ENCODE results near the gene NANS.
"Not testable (repeated sequence)": the region's sequence is repeated elsewhere in the genome, so short reads cannot be mapped to it uniquely, and the experiment has no call there.

Gene NANS, protein sequence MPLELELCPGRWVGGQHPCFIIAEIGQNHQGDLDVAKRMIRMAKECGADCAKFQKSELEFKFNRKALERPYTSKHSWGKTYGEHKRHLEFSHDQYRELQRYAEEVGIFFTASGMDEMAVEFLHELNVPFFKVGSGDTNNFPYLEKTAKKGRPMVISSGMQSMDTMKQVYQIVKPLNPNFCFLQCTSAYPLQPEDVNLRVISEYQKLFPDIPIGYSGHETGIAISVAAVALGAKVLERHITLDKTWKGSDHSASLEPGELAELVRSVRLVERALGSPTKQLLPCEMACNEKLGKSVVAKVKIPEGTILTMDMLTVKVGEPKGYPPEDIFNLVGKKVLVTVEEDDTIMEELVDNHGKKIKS

GRCh38 chr9:98056269-98057137 lies at the start of gene NANS:
NANS (plus strand) TSS chr9:98056732; CDS start chr9:98056809, 77 bp downstream.
- FAIRE-seq = no peak

DNA sequence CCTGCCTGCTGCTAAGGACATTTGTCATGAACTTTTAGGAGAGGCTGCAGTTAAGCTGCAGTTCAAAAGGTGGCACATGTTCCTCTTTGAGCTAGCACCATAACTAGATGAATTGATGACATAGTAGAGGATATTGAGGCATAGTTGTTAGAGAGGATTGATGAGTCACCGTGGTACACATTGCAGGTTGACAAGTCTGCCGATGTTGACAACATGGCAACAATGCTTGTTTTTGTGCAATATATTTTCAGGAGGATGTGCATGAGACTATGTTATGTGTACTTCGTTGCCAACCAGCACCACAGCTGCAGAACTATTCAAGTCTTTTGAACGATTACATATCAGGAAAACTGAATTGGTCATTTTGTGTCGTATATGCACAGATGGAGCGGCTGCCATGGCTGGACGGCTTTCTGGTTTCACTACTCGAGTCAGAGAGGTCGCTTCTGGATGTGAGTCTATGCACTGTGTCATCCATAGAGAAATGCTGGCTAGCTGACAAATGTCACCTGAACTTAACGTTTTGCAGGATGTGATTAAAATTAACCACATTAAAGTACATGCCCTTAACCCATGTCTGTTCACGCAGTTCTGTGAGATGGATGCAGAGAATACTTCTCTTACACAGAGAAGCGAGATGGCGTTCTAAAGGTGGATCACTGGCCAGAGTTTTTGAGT lies 49.1 kb upstream of the NANS start:
- no peak for FAIRE-seq

- FAIRE-seq = no peak
These were observed 47.8 kb upstream of the NANS start for GRCh38 chr9:98008764-98009163.

- no peak for FAIRE-seq
These were observed 47.1 kb upstream of the NANS start for GRCh38 chr9:98009437-98009836.

GRCh38 chr9:98009936-98010335 lies 46.6 kb upstream of the NANS start:
- FAIRE-seq = no peak

DNA sequence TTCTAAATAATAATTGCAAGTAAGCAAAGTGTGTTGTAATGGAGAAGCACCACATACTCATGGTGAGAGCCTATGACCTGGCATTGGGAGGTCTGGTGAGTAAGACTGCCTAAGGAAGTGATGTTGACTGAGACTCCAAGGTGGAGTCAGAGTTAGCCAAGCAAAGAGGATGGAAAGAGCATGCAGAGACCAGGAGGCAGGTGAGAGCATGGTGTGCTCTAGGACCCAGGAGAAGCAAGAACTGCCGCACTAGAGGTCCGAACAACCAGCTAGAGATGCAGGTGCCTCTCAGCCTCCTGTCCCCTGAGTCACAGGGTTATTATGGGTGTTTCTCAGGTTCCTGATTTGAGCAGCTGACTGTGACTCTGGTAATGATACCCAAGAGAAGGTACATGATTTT lies 46.1 kb upstream of the NANS start:
- FAIRE-seq = no peak

- FAIRE-seq = no peak
These were observed 45.4 kb upstream of the NANS start for GRCh38 chr9:98011122-98011521.

GRCh38 chr9:98016137-98016680 lies 40.3 kb upstream of the NANS start:
- FAIRE-seq = no peak

DNA sequence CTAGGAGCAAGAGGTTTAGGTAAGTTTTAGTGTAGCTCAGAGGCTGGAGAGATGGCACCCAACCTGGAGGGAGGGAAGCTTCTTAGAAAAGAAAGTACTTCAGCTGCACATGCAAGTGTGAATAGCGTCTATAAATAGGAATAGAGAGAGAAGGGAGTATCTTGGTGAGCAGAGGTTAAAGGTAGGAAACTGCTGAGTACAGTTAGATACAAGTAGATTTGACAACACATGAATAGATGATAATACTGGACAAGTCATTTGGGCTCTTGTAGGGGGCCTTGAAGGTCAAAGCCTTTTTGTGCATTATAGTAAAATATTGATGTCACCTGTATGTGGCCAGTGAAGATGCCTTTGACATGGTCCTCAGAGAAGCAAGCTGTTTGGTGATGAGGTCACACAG lies 39.2 kb upstream of the NANS start:
- no peak for FAIRE-seq

DNA sequence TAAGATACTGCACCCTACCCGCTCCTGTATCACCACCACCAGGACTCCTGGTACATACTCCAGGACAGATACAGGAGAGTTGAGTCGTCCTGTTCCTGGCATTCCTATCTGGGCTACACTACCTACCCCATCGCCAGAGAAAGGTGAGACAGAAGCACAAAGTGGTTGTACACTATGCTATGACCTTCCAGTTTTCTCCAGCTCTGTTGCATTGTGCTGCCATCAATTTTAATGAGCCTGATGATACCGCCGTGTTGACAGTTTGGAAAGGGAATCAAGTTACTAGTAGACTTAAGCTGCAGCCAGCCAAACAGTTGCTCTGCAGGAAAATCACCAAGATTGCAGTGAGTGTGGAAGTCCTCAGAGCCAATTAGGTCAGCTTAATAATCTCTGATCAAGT lies 38.2 kb upstream of the NANS start:
- no peak for FAIRE-seq

DNA sequence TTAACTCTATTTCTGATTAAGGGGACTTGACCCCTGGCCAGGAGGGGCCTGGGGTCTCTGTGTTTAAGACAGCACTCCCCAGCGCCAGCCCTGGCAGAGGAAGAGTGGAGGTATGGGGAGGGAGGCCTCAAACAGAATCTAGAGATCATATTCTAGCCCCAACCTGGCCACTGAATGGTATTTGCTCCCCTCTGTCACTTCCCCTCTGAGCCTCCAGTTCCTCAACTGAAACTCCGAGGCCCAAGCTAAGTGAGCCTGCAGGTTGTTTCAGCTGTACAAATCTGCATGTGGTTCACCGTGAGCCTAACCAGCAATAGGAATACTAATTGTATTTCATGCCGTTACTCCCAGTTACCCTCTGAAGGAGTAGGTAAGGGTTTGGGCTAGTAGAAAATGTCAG lies 37.4 kb upstream of the NANS start:
- FAIRE-seq = no peak

DNA sequence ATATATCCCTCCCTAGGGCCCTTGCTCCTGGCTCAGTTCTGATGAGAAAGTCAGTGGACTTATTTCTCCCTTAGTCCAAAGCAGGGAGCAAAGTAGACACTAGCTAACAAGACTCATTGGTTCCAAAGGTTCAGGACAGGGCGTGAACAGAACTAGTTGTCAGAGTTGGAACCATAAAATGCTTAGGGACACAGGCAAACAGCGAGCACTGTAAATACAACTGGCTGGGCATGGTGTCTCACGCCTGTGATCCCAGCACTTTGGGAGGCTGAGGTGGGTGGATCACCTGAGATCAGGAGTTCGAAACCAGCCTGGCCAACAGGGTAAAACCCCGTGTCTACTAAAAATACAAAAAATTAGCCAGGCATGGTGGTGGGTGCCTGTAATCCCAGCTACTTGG lies 36.7 kb upstream of the NANS start:
- FAIRE-seq = not testable (repeated sequence)

DNA sequence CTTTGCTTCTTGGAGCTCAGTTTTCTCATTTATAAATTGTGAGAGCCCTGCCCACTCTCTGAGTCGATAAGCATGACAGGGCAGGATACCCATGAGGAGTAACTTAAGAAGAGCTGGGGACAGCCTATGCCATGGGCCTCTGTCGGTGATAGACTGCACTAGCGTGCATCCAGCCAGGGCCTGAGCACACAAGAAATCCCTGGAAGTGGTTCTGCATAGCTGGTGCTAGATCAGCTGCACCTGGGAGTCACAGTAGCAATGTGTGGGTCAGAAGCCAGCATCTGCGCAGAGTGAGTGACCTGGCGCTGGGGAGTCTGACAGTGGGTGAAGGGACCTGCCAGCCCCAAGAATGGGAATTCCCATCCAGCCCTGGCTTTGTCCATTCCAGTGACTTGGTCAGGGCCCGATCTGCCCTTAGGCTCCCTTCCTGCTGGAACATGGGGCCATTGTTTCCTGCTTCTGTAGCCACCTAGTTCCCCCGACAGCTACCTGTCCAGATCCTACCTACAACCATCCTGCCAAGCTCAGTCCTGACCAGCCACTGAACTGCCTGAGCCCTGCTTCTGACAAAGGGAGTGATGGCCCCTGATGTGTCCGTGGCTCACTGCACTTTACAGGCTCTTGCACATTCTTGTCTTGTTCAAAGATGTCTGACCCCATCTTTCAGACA lies 35.9 kb upstream of the NANS start:
- no peak for FAIRE-seq

- FAIRE-seq = no peak
These were observed 35.1 kb upstream of the NANS start for GRCh38 chr9:98021306-98022040.

DNA sequence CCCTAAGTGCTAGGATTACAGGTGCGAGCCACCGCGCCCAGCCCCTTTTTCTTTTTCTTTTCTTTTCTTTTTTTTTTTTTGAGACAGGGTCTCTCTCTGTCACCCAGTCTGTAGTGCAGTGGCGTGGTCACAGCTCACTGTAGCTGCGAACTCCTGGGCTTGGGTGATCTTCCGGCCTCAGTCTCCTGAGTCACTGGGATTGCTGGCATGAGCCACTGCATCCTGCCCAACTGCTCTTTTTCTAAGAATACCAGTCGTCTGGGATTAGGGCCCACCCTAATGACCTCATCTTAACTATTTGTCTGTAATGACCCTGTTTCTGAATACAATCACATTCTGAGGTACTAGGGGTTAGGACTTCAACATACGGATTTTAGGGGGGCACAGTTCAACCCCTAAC lies 34.1 kb upstream of the NANS start:
- FAIRE-seq = no peak

DNA sequence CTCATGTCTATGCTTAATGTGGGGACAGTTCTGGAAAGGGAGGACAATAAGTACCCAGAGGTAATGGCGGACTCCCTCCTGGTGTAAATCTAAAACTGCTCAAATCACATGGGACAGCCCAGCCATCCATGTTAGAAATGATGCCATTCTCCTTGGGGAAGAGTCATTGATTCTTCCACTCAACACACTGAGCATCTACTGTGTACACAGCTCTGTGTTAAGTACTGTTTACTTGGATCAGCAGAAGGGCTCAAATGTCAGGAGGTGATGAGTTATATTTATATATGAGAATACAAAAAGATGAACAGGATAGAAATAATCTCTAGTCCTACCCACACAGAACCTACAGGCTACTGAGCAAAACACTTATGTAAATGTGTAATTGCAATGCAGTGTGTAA lies 31.8 kb upstream of the NANS start:
- FAIRE-seq = no peak

DNA sequence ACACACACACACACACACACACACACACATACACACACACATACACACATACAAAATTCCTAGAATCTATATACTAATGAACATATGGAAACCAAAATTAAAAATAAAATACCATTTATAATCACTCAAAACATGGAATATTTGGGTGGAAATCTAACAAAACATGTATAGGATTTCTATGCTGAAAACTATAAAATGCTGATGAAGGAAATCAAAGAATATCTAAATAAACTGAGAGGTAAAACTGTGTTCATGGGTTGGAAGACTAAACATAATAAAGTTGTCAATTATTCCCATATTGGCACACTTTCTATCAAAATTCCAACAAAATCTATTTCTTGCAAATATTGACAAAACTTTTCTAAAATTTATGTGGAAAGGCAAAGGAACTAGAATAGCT lies 25.4 kb upstream of the NANS start:
- FAIRE-seq = no peak

GRCh38 chr9:98031935-98032334 lies 24.6 kb upstream of the NANS start:
- FAIRE-seq = no peak

GRCh38 chr9:98034593-98035546 lies 21.7 kb upstream of the NANS start:
- no peak for FAIRE-seq

DNA sequence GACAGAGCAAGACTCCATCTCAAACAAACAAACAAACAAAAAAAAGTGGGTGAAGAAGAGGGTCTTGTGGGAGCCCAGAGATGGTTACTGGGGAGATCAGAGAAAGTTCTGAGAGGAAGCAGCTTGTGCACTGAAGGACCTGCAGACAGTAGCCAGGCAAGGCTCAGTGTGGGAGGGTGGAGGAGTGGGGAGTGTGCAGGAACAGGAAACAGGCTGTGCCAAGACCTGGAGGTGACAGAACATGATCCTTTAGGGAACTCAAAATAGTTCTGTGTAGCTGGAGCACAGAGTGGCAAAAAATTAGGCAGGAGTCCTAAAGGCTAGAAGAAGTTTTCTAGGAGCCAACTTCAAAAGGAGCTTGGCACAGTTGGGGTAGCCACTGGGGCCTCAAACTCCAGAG lies 19.2 kb upstream of the NANS start:
- no peak for FAIRE-seq

DNA sequence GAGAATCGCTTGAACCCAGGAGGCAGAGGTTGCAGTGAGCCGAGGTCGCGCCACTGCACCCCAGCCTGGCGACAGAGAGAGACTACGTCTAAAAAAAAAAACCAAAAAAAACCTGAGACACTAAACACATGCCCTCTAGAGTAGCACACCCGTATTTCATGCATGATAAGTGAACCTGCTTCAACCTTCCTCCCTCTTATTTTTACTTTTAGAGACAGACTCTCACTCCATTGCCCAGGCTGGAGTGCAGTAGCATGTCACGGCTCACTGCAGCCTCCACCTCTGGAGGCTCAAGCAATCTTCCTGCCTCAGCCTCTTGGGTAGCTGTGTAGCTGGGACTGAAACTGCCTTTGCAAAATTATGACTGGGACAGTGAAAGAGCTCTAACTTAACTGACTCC lies 17.6 kb upstream of the NANS start:
- FAIRE-seq = no peak
